Muscle of leg (tissue), 11 donors: Measurements from ENCODE around the gene CD93. TPM values are rescaled to one million over a fixed set of nuclear protein-coding genes. Genes with fewer than 3 reads are reported as not detected.

Experiments
- DNase-seq: peaks from one replicate; pipeline ENCODE4 v3.0.0; 2013
- H3K27ac ChIP-seq: one replicate; pipeline ENCODE4 v1.5.1; 2013; ENCODE audit warnings: mild to moderate bottlenecking, low read length, control low read depth
- H3K27me3 ChIP-seq: one replicate; pipeline ENCODE4 v1.6.1; 2013; ENCODE audit warnings: low read length; ENCODE audit not compliant: control insufficient read depth, insufficient read depth
- H3K36me3 ChIP-seq: one replicate; pipeline ENCODE4 v1.6.1; 2013; ENCODE audit warnings: low read length; ENCODE audit not compliant: control insufficient read depth, insufficient read depth
- H3K4me1 ChIP-seq: one replicate; pipeline ENCODE4 v1.6.1; 2013; ENCODE audit warnings: low read length; ENCODE audit not compliant: control insufficient read depth, insufficient read depth
- H3K4me3 ChIP-seq: one replicate; pipeline ENCODE4 v1.5.1; 2013; ENCODE audit warnings: low read length, control low read depth
- H3K9me3 ChIP-seq: replicated peaks from 2 replicates; pipeline ENCODE4 v1.6.1; 2013; ENCODE audit warnings: low read depth, low read length; ENCODE audit not compliant: control insufficient read depth
- WGBS: methylation state at CpG from one replicate; pipeline ENCODE4 v1.1.5; 2013; ENCODE audit warnings: missing lambda C conversion rate; ENCODE audit not compliant: insufficient coverage; 5-methylcytosine and 5-hydroxymethylcytosine counted together
- polyA plus RNA-seq, 8 donors: library from polyadenylated mRNA; unstranded; fragments of 120-200 nt; gene quantifications; one replicate each; pipeline versions ENCODE4 v1.2.1 to v1.2.3, GENCODE V29; 2013; ENCODE audit warnings: inconsistent platforms in 1 of 8, low replicate concordance in 1 of 8; ENCODE audit not compliant: insufficient read length in 8 of 8, insufficient read depth in 1 of 8
- total RNA-seq: library from RNA; stranded (reverse); fragments of 120-200 nt; gene quantifications from one replicate; pipeline ENCODE4 v1.2.4, GENCODE V29; 2013

Gene CD93
- total and polyA plus RNA-seq, 9 donors: 48.2 to 69.8 (median 59.7) TPM

GRCh38 chr20:23084282-23084844 lies 1.8 kb downstream of the CD93 start:
- 87% methylated on average over 16 of the region's 17 CpGs for WGBS
- Histone ChIP-seq H3K4me3 (peak overlapping the region; percentile 46), H3K9me3 (no peaks in the 10 kb centered on the region), H3K27me3 (no peaks in the 10 kb centered on the region), H3K27ac (peak overlapping the region; percentile 89), H3K36me3 (no peaks in the 10 kb centered on the region), H3K4me1 (peaks cover 29% of the 10 kb centered on the region)
- no peak for DNase-seq

- H3K27me3 ChIP-seq: no peaks in the 10 kb centered on the region
- H3K4me3 ChIP-seq: peak overlapping the region; percentile 46
- 77% methylated on average over 9 of the region's 15 CpGs for WGBS
- H3K4me1 ChIP-seq: peaks cover 29% of the 10 kb centered on the region
- H3K36me3 ChIP-seq: no peaks in the 10 kb centered on the region
- peak overlapping the region; percentile 89 for H3K27ac ChIP-seq
- DNase-seq: no peak
- H3K9me3 ChIP-seq: no peaks in the 10 kb centered on the region
These were observed 2.4 kb downstream of the CD93 start for GRCh38 chr20:23083553-23084220.

GRCh38 chr20:23082846-23083552 lies 3.1 kb downstream of the CD93 start:
- H3K9me3 ChIP-seq: no peaks in the 10 kb centered on the region
- peak overlapping the region; percentile 46 for H3K4me3 ChIP-seq
- WGBS: 53% methylated on average over 4 of the region's 9 CpGs
- no peaks in the 10 kb centered on the region for H3K27me3 ChIP-seq
- H3K27ac ChIP-seq: peak overlapping the region; percentile 89
- H3K36me3 ChIP-seq: no peaks in the 10 kb centered on the region
- no peak for DNase-seq
- H3K4me1 ChIP-seq: peaks cover 29% of the 10 kb centered on the region

GRCh38 chr20:23081263-23081819 lies 4.8 kb downstream of the CD93 start:
- WGBS: 76% methylated on average over 5 of the region's 9 CpGs
- no peaks in the 10 kb centered on the region for H3K36me3 ChIP-seq
- no peak overlapping the region for H3K4me3 ChIP-seq
- peak overlapping the region; percentile 74 for H3K27ac ChIP-seq
- DNase-seq: no peak
- no peaks in the 10 kb centered on the region for H3K9me3 ChIP-seq
- H3K4me1 ChIP-seq: peaks cover 15% of the 10 kb centered on the region
- H3K27me3 ChIP-seq: no peaks in the 10 kb centered on the region

GRCh38 chr20:23080521-23080920 lies 5.6 kb downstream of the CD93 start:
- H3K36me3 ChIP-seq: no peaks in the 10 kb centered on the region
- no peaks in the 10 kb centered on the region for H3K27me3 ChIP-seq
- no peaks in the 10 kb centered on the region for H3K9me3 ChIP-seq
- H3K4me1 ChIP-seq: peaks cover 9% of the 10 kb centered on the region
- WGBS: 90% methylated on average over 10 of the region's 10 CpGs
- DNase-seq: no peak
- peak overlapping the region; percentile 37 for H3K27ac ChIP-seq
- no peak overlapping the region for H3K4me3 ChIP-seq

GRCh38 chr20:23079926-23080325 lies 6.2 kb downstream of the CD93 start:
- DNase-seq: no peak
- H3K9me3 ChIP-seq: no peaks in the 10 kb centered on the region
- H3K36me3 ChIP-seq: no peaks in the 10 kb centered on the region
- no peaks in the 10 kb centered on the region for H3K27me3 ChIP-seq
- no CpG with 5 or more reads among the region's 2 CpGs for WGBS
- no peak overlapping the region for H3K4me3 ChIP-seq
- H3K27ac ChIP-seq: peak overlapping the region; percentile 37
- peaks cover 5% of the 10 kb centered on the region for H3K4me1 ChIP-seq

GRCh38 chr20:23079016-23079351 lies 7.1 kb downstream of the CD93 start:
- H3K27ac ChIP-seq: no peak overlapping the region
- H3K27me3 ChIP-seq: no peaks in the 10 kb centered on the region
- H3K9me3 ChIP-seq: no peaks in the 10 kb centered on the region
- DNase-seq: no peak
- H3K4me3 ChIP-seq: no peak overlapping the region
- no peaks in the 10 kb centered on the region for H3K36me3 ChIP-seq
- peaks cover 5% of the 10 kb centered on the region for H3K4me1 ChIP-seq
- WGBS: 63% methylated on average over 2 of the region's 6 CpGs

- H3K9me3 ChIP-seq: no peaks in the 10 kb centered on the region
- DNase-seq: no peak
- no peak overlapping the region for H3K4me3 ChIP-seq
- H3K27ac ChIP-seq: no peak overlapping the region
- peaks cover 5% of the 10 kb centered on the region for H3K4me1 ChIP-seq
- H3K27me3 ChIP-seq: no peaks in the 10 kb centered on the region
- WGBS: 63% methylated on average over 2 of the region's 5 CpGs
- H3K36me3 ChIP-seq: no peaks in the 10 kb centered on the region
These were observed 7.6 kb downstream of the CD93 start for GRCh38 chr20:23078351-23079015.

GRCh38 chr20:23077277-23077676 lies 8.8 kb downstream of the CD93 start:
- H3K36me3 ChIP-seq: no peaks in the 10 kb centered on the region
- peaks cover 5% of the 10 kb centered on the region for H3K4me1 ChIP-seq
- no peak overlapping the region for H3K27ac ChIP-seq
- DNase-seq: no peak
- no peaks in the 10 kb centered on the region for H3K9me3 ChIP-seq
- H3K27me3 ChIP-seq: no peaks in the 10 kb centered on the region
- WGBS: 70% methylated on average over 3 of the region's 4 CpGs
- no peak overlapping the region for H3K4me3 ChIP-seq

GRCh38 chr20:23074052-23074451 lies 12.1 kb downstream of the CD93 start:
- Histone ChIP-seq H3K4me3 (no peak overlapping the region), H3K36me3 (no peaks in the 10 kb centered on the region), H3K9me3 (no peaks in the 10 kb centered on the region), H3K4me1 (no peaks in the 10 kb centered on the region), H3K27ac (no peak overlapping the region), H3K27me3 (no peaks in the 10 kb centered on the region)
- DNase-seq: no peak
- 80% methylated on average over 2 of the region's 3 CpGs for WGBS
